T-helper 17 cell (primary cell): ENCODE measurements around the gene CABP4. TPM values are rescaled to one million over a fixed set of nuclear protein-coding genes. Genes with fewer than 3 reads are reported as not detected.

Experiments used
- ATAC-seq: fragments of 150-1000 bp; cut with Tn5 transposase; 2 replicates; pipeline ENCODE4 v1.10.0; 2021; ENCODE audit warnings: mild to moderate bottlenecking, moderate library complexity
- DNase-seq, 3 donors: peaks; one replicate each; pipeline versions ENCODE4 v3.0.0 to v3.0.0-alpha.2; 2020 to 2021
- H3K9me3 ChIP-seq: one replicate; pipeline ENCODE4 v1.7.0; 2013; ENCODE audit warnings: low read length, mild to moderate bottlenecking; ENCODE audit not compliant: control insufficient read depth, poor library complexity, severe bottlenecking
- H3K27ac Mint-ChIP-seq: one replicate; pipeline ENCODE4 v1.8.0; 2022; ENCODE audit warnings: mild to moderate bottlenecking, moderate library complexity, mixed read lengths
- H3K27me3 Mint-ChIP-seq: one replicate; pipeline ENCODE4 v1.8.0; 2022; ENCODE audit warnings: mixed read lengths
- H3K36me3 Mint-ChIP-seq: one replicate; pipeline ENCODE4 v1.8.0; 2022; ENCODE audit warnings: low read depth, mixed read lengths
- H3K4me1 Mint-ChIP-seq: one replicate; pipeline ENCODE4 v1.8.0; 2022; ENCODE audit warnings: mild to moderate bottlenecking, mixed read lengths
- H3K4me3 Mint-ChIP-seq: one replicate; pipeline ENCODE4 v1.8.0; 2022; ENCODE audit warnings: mild to moderate bottlenecking, moderate library complexity, mixed read lengths
- total RNA-seq, 4 donors: library from RNA in 2 of 4; stranded (reverse) in 2 of 4; gene quantifications; one replicate each; pipeline ENCODE4 v1.2.3 and lab custom pipeline; 2022 to 2026

The CABP4 gene
- total RNA-seq, 2 donors from 2014 or later = 7.5 to 12.1 TPM

GRCh38 chr11:67442504-67443404, 12.4 kb upstream of the CABP4 start:
- H3K4me3 Mint-ChIP-seq = peak overlapping the region; percentile 61
- ATAC-seq (no peak), DNase-seq (no peak)
- no peaks in the 10 kb centered on the region for H3K27me3 Mint-ChIP-seq
- H3K4me1 Mint-ChIP-seq = peaks cover 61% of the 10 kb centered on the region
- H3K36me3 Mint-ChIP-seq = no peaks in the 10 kb centered on the region
- no peaks in the 10 kb centered on the region for H3K9me3 ChIP-seq
- H3K27ac Mint-ChIP-seq = peak overlapping the region; percentile 97

- ATAC-seq (no peak), DNase-seq (no peak)
- Mint-ChIP-seq H3K36me3 (no peaks in the 10 kb centered on the region), H3K27me3 (no peaks in the 10 kb centered on the region), H3K27ac (peak overlapping the region; percentile 97), H3K4me1 (peaks cover 51% of the 10 kb centered on the region), H3K4me3 (peak overlapping the region; percentile 84)
- H3K9me3 ChIP-seq = no peaks in the 10 kb centered on the region
Observed at GRCh38 chr11:67445515-67445914, 9.6 kb upstream of the CABP4 start.

GRCh38 chr11:67448220-67448609, 6.9 kb upstream of the CABP4 start:
- Mint-ChIP-seq H3K27ac (peak overlapping the region; percentile 97), H3K36me3 (no peaks in the 10 kb centered on the region), H3K4me3 (peak overlapping the region; percentile 57), H3K4me1 (peaks cover 42% of the 10 kb centered on the region), H3K27me3 (no peaks in the 10 kb centered on the region)
- DNase-seq (no peak), ATAC-seq (no peak)
- no peaks in the 10 kb centered on the region for H3K9me3 ChIP-seq

GRCh38 chr11:67449116-67449844, 5.9 kb upstream of the CABP4 start:
- ATAC-seq (no peak), DNase-seq (no peak)
- Mint-ChIP-seq H3K4me3 (peak overlapping the region; percentile 39), H3K36me3 (no peaks in the 10 kb centered on the region), H3K27me3 (no peaks in the 10 kb centered on the region), H3K27ac (peak overlapping the region; percentile 68), H3K4me1 (peaks cover 39% of the 10 kb centered on the region)
- H3K9me3 ChIP-seq = no peaks in the 10 kb centered on the region

- peaks cover 24% of the 10 kb centered on the region for H3K4me1 Mint-ChIP-seq
- DNase-seq (no peak), ATAC-seq (no peak)
- no peak overlapping the region for H3K4me3 Mint-ChIP-seq
- no peaks in the 10 kb centered on the region for H3K36me3 Mint-ChIP-seq
- H3K27me3 Mint-ChIP-seq = no peaks in the 10 kb centered on the region
- peak overlapping the region; percentile 43 for H3K27ac Mint-ChIP-seq
- H3K9me3 ChIP-seq = no peaks in the 10 kb centered on the region
Observed at GRCh38 chr11:67450796-67451657, 4.1 kb upstream of the CABP4 start.

- Mint-ChIP-seq H3K36me3 (no peaks in the 10 kb centered on the region), H3K4me1 (peaks cover 19% of the 10 kb centered on the region), H3K4me3 (no peak overlapping the region), H3K27ac (peak overlapping the region; percentile 43), H3K27me3 (no peaks in the 10 kb centered on the region)
- DNase-seq = no peak
- H3K9me3 ChIP-seq = no peaks in the 10 kb centered on the region
- no peak for ATAC-seq
Observed at GRCh38 chr11:67451658-67451976, 3.5 kb upstream of the CABP4 start.

- no peak within 1 kb of the TSS for H3K4me3 Mint-ChIP-seq
- no peaks in the 10 kb centered on the region for H3K36me3 Mint-ChIP-seq
- H3K4me1 Mint-ChIP-seq = peaks cover 19% of the 10 kb centered on the region
- no peak for DNase-seq
- H3K27me3 Mint-ChIP-seq = no peaks in the 10 kb centered on the region
- ATAC-seq = no peak
- H3K9me3 ChIP-seq = no peaks in the 10 kb centered on the region
- H3K27ac Mint-ChIP-seq = peak within 1 kb of the TSS; percentile 43
Observed at GRCh38 chr11:67452141-67452952, 2.8 kb upstream of the CABP4 start, which contains the start of gene GPR152. Gene GPR152 (minus strand): TSS chr11:67452729. CDS start chr11:67452724, 5 bp downstream.

GRCh38 chr11:67453816-67454732, 1.1 kb upstream of the CABP4 start:
- DNase-seq (no peak), ATAC-seq (no peak)
- H3K27me3 Mint-ChIP-seq = no peaks in the 10 kb centered on the region
- H3K27ac Mint-ChIP-seq = no peak overlapping the region
- no peak overlapping the region for H3K4me3 Mint-ChIP-seq
- no peaks in the 10 kb centered on the region for H3K9me3 ChIP-seq
- H3K36me3 Mint-ChIP-seq = no peaks in the 10 kb centered on the region
- H3K4me1 Mint-ChIP-seq = peaks cover 13% of the 10 kb centered on the region

GRCh38 chr11:67456068-67456705, 1.0 kb downstream of the CABP4 start:
- Mint-ChIP-seq H3K4me3 (no peak overlapping the region), H3K4me1 (peaks cover 8% of the 10 kb centered on the region), H3K36me3 (no peaks in the 10 kb centered on the region)

GRCh38 chr11:67457453-67457852, 2.3 kb downstream of the CABP4 start:
- no peak overlapping the region for H3K4me3 Mint-ChIP-seq
- no peaks in the 10 kb centered on the region for H3K9me3 ChIP-seq
- no peak for DNase-seq
- H3K27ac Mint-ChIP-seq = no peak overlapping the region
- H3K4me1 Mint-ChIP-seq = peaks cover 6% of the 10 kb centered on the region
- ATAC-seq = no peak
- no peaks in the 10 kb centered on the region for H3K27me3 Mint-ChIP-seq
- no peaks in the 10 kb centered on the region for H3K36me3 Mint-ChIP-seq

More at GRCh38 chr11:67456068-67456705, 1.0 kb downstream of the CABP4 start:
- no peaks in the 10 kb centered on the region for H3K27me3 Mint-ChIP-seq
- no peaks in the 10 kb centered on the region for H3K9me3 ChIP-seq
- DNase-seq (no peak), ATAC-seq (no peak)
- no peak overlapping the region for H3K27ac Mint-ChIP-seq

- ATAC-seq (no peak), DNase-seq (no peak)
- Mint-ChIP-seq H3K4me1 (peaks cover 4% of the 10 kb centered on the region), H3K27me3 (no peaks in the 10 kb centered on the region), H3K27ac (no peak overlapping the region), H3K4me3 (no peak overlapping the region), H3K36me3 (no peaks in the 10 kb centered on the region)
- H3K9me3 ChIP-seq = no peaks in the 10 kb centered on the region
Observed at GRCh38 chr11:67458266-67458665, 3.1 kb downstream of the CABP4 start.
